Middle frontal gyrus (tissue), 1 donor: Measurements from ENCODE around the gene S100A13.
"Not testable (repeated sequence)": the region's sequence is repeated elsewhere in the genome, so short reads cannot be mapped to it uniquely, and the experiment has no call there.

ENCODE experiments used
- DNase-seq: peaks from one replicate; pipeline ENCODE4 v3.0.0-alpha.2; 2015; ENCODE audit warnings: low spot score; ENCODE audit errors: extremely low spot score

S100A13 gene

GRCh38 chr1:153648000-153648643, 20.8 kb upstream of the S100A13 start:
- DNase-seq, result no peak

DNA sequence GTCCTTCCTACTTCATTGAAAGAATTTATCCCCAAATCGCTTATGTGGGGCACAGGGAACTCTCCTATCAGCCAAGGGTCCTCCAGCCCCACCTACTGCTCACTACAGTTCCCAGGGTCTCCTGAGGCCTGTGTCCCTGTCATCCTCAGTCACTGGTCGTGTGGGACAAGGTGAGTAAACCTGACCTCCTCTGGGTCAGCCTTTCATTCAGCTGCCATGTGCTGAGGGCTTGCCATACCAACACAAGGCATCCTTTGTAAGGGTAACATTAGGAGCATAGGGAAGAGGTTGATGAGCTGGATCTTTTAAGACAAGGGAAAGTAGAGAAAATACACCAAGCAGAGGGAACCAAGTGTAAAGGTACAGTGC, 20.0 kb upstream of the S100A13 start:
- DNase-seq, result no peak

DNA sequence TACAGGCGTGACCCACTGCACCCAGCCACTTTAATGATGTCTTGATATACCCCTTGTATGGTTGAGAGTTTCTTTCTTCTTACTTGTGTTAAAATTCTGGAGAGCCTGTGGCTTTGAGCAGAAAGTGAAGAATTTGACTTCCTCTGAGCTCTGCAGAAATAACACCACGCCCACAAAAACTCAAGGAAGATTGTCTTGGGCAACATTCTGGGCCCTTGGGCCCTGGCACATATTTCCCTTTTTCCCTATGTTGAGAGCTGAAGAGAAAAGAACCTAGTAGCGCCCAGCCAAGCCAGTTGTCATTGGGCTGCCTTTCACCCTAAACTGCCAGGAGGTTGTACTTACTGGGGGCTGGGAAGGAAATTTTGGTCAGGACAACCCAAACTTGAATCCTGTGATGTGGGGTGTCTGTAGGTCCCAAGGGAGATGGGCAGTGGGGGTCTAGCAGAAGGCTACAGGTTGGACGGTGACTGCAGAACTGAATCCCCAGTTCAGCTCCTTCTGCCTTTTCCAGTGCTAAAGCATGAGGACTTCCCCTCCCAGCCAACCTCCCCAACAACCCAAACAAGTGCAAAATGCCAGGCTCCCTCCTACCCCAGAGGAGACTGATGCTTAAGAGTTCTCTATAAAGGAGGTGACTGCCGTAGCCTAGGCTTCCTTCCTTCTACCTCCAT, 19.5 kb upstream of the S100A13 start:
- DNase-seq, result no peak

- no peak for DNase-seq
Measured at GRCh38 chr1:153643816-153644215, 16.5 kb upstream of the S100A13 start.

GRCh38 chr1:153643100-153643499, 15.8 kb upstream of the S100A13 start:
- DNase-seq, result no peak

DNA sequence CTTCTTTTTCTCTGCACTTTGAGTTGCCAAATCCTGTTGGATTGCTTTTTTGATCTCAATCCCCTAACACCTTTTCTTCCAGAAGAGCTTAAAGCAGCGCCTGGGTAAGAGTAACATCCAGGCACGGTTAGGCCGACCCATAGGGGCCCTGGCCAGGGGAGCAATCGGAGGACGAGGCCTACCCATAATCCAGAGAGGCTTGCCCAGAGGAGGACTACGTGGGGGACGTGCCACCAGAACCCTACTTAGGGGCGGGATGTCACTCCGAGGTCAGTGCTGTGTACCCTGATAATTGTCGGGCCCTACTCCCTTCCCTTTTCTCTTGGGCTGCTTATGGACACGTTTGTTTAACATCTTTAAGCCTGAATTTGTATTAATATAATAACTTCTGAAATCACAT, 14.9 kb upstream of the S100A13 start:
- DNase-seq, result no peak

DNA sequence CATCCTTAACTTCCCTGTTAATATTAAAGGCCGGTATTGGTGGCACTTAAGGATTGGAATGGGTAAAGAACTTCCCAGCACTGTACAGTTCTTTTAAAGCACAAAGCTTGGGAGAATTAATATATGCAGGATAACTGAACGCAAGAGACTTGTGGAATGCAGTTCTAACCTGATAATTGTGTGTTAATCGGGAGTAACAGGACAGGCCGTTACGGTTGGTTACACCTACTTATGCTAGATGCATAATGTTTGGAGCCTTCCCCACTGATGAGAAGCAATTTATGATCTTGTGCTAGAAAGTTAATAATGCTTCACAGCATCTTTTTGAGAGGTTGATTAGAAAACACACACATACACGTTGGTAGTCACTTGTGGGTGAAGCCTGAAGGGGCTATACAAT, 13.6 kb upstream of the S100A13 start:
- DNase-seq, result no peak

- not testable (repeated sequence) for DNase-seq
Measured at GRCh38 chr1:153640213-153640612, 12.9 kb upstream of the S100A13 start.

GRCh38 chr1:153639280-153639679, 12.0 kb upstream of the S100A13 start:
- DNase-seq, result no peak

DNA sequence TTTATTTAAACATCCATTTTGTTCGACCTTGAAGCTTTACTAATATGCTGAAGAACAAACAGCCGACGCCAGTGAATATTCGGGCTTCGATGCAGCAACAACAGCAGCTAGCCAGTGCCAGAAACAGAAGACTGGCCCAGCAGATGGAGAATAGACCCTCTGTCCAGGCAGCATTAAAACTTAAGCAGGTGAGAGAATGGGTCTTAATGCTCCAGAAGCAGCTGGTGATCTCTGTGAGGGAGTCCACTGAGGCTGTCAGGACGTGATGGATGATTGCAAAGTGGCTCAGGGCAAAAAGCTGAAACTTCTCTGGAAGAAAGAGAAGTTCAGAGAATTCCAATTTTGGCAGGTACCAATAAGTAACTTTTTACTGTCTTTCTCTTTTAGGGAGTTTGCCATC, 11.0 kb upstream of the S100A13 start:
- no peak for DNase-seq

- DNase-seq, result no peak
Measured at GRCh38 chr1:153636312-153636711, 9.0 kb upstream of the S100A13 start.

GRCh38 chr1:153635872-153636271, 8.6 kb upstream of the S100A13 start:
- DNase-seq, result no peak

DNA sequence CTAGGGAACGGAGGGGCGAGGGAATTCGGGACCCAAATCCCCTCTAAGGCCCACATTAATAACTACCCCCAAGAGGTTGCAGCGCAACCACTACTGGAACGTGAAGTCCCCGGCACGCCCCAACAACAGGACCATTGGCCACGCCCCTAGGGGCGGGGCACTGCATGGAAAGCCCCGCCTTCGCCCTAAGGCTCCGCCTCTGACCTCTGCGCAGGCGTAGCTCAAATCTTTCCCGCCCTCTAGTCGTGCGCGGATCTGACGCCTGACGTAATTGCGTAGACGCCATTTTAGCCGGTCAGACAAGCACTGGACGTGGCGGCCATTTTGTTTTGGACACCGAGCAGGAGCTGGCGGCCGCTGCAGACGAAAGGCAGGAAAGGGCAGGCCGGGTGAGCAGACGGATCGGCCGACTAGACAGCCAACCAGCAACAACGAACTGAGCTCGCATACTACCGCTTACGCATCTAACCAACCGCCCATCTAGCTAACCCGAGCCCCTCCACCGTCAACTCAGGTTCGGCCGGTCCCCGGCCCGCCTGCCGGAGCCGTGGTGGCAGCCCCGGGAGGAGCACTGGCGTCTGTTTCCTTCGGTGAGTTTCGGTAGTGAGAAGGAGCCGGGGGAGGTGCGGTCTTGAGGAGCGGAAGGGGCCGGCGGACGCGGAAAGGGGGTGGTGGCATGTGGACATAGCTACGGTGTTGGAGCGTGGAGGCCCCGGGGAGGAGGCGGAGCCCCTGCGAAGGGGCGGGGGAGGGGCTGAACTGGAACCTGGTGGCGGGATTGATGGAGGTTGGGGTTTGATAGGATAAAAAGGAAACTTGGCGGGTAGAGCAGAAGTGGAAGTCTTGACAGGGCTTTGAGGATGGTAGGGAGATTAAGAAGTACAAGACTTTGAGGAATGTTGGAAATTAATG, 6.7 kb upstream of the S100A13 start, which contains the start of gene CHTOP:
Gene CHTOP, plus strand, starts transcription at position 313 of the 912 bp plus-strand sequence. CDS start 2,523 bp downstream, outside the sequence.
- peak; percentile 99 for DNase-seq

- no peak for DNase-seq
Measured at GRCh38 chr1:153633161-153633753, 6.0 kb upstream of the S100A13 start.

DNA sequence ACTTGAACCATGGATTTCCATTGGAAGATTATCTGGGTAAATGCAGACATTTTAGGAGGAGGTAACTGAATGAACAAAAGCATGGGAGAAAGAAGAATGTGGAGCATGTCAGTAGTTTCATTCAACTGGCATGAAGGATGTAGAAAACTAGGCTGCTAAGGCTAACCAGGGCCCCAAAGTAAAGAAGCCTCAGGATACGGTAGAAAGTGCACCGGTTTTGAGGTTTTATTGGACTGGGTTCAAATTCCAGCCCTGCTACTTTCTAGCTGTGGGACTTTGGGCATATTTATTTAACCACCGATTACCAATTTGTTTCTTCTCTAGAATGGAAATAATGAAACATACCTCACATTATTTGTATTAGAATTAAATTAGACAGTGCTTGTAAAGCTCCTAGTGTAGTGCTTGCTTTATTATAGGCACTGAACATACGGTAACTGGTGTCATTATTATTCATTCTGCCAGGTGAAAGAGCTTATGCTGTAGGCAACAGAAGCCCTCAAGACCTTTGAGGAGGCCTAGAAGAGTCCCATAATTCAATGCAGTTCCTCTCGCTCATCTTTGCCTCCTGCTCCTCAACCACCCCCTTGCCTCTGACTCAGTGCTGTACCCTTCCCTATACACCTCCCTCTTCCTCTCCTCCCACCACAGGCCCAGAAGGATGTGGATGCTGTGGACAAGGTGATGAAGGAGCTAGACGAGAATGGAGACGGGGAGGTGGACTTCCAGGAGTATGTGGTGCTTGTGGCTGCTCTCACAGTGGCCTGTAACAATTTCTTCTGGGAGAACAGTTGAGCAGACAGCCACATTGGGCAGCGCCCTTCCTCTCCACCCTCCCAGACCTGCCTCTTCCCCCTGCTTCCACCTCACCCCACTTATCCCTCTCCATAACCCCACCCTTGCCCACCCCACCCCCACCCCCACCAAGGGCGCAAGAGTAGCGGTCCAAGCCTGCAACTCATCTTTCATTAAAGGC, 4.0 kb upstream of the S100A13 start:
- DNase-seq, result no peak

GRCh38 chr1:153630384-153630783, 3.1 kb upstream of the S100A13 start:
- DNase-seq, result no peak

DNA sequence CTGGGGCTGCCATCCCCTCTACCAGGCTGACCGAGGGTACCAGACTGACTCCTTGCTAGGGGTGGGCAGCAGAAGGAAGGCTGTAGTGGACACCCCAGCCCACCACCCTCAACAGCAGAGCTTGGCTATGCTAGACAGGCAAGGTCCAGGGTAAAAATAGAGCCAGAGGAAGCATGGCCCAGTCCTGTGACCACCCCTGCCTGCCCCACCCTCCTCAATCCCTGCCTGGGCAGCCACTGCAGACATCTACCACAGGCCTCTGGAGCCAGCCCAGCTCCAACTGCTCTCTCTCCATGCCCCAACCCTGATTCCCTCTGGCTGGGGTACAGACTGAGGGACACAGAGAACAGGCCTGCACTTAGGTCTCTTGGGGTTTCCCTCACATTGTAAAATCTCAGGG, 2.7 kb upstream of the S100A13 start:
- no peak for DNase-seq

DNA sequence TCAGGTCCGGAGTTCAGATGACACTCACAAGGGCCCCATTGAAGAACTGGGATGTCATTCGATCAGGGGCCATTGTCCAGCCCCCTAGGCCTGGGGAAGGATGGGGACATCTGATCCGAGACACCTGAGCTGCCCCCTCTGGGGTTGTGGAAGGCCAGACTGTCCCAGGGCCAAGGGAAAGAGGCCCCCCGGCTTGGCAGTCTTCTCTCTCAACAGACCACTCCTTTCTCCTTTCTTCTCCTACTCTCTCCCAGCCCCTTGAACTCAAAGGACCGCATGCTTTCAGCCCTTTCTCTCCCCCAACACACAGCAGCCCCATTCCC, 2.0 kb upstream of the S100A13 start:
- no peak for DNase-seq

DNA sequence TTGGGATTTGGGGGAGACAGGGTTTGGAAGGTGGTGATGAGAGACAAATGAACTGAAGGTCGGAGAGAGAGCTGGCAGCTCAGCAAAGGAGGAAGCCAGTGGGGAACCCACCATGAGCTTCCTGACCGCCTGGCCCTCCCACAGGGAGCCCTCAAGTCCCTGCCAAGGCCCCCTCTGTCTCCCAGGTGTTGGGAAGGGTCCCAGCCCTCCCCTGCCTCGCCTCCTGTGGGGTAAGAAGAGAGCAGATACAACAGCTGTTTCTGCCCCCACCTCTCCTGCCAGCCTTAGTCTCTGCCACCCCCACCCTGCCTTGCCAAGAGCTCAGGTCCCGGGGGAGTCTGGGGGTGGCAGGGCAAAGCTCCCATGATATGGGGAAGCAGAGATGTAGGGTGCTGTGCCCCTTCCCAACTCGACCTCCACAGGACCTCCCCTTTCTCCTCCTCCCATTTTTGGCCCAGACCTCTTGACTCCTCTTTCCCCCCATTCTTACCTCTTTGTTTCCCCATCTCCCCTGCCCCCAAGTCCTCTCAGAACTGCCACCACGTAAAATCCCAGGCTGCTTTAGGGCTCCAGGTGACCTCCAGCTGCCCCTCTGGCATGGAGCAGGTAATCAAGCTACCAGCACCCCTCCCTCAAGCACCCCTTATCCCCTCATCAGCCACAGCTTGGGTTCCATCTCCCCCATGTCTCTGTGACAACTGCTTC, 1.5 kb upstream of the S100A13 start:
- no peak for DNase-seq
